HG02763 (cell line): ENCODE results near the gene CGB5.

Experiments used
- ATAC-seq: cut with Tn5 transposase; IDR thresholded peaks from one replicate; pipeline ENCODE4 v1.9.1; 2021; ENCODE audit warnings: mild to moderate bottlenecking, moderate library complexity; ENCODE audit not compliant: unreplicated experiment

Gene CGB5

GRCh38 chr19:49085020-49085867, 41.6 kb downstream of the CGB5 start, which contains the start of gene SNRNP70:
Gene SNRNP70, plus strand, starts transcription at chr19:49085451. Its CDS starts 964 bp downstream, at chr19:49086415.
- ATAC-seq: peak; percentile 88

GRCh38 chr19:49085868-49086232, 42.2 kb downstream of the CGB5 start:
- no peak for ATAC-seq

- no peak for ATAC-seq
These were observed 42.6 kb downstream of the CGB5 start for GRCh38 chr19:49086296-49086695.

GRCh38 chr19:49091391-49092038, 47.9 kb downstream of the CGB5 start:
- no peak for ATAC-seq

GRCh38 chr19:49092686-49093085, 49.0 kb downstream of the CGB5 start:
- no peak for ATAC-seq
